K562 (cell line): ENCODE measurements around the gene RNF144A. TPM values are rescaled to one million over a fixed set of nuclear protein-coding genes. Genes with fewer than 3 reads are reported as not detected.
A peak's percentile ranks its signal among the peaks of the same experiment; 100 is the strongest.

Experiments
- ATAC-seq: fragments of 200-7000 bp; cut with Tn5 transposase; 3 replicates; pipeline ENCODE4 v1.9.1; 2020; ENCODE audit warnings: moderate library complexity
- BruUV-seq: library from RNA; stranded (reverse); fragments of 400-500 nt; replicated peaks from 2 replicates; lab custom pipeline; 2021; lab: Mats Ljungman, UMichigan
- CTCF ChIA-PET: fragments of 300-600 bp; formaldehyde crosslinking; extraction: SDS; loops from one replicate; lab custom pipeline; 2021; ENCODE audit warnings: low intra/inter-chr PET ratio; lab: Yijun Ruan, JAX
- POLR2A ChIA-PET: fragments of 300-600, 350-650 bp; sonication (Branson Sonifier 250); formaldehyde crosslinking; extraction: SDS; loops from one replicate; lab custom pipeline; 2021; ENCODE audit warnings: antibody characterized with exemption, inconsistent platforms; lab: Yijun Ruan, JAX
- DNase-seq, 4 experiments: peaks; one replicate each; pipeline versions ENCODE4 v3.0.0 to v3.0.0-alpha.2; 2011 to 2018; ENCODE audit warnings: low spot score in 3 of 4, mixed read lengths in 3 of 4; ENCODE audit errors: extremely low read depth in 1 of 4
- FAIRE-seq: peaks from 2 replicates; lab custom pipeline; 2011; peaks lifted over from hg19 to GRCh38; lab: Jason Lieb, UNC
- H2AFZ ChIP-seq: 2 replicates; pipeline ENCODE4 v1.6.0; 2011; ENCODE audit warnings: low read depth, low read length, control low read depth, inconsistent platforms
- H3K27ac ChIP-seq: fragments of 200-600 bp; 3 replicates; pipeline ENCODE4 v1.8.0; 2011; ENCODE audit warnings: low read depth, mild to moderate bottlenecking, control low read depth, inconsistent platforms, low read length, moderate library complexity, mixed read lengths; ENCODE audit errors: extremely low read depth
- H3K27me3 ChIP-seq, 2 experiments: fragments of 300-600 bp in 1 of 2; 2 replicates in 1 of 2; 3 replicates in 1 of 2; pipeline versions ENCODE4 v1.6.0 to v1.8.0; 2011; ENCODE audit warnings: inconsistent platforms in 2 of 2, low read length in 2 of 2, mild to moderate bottlenecking in 1 of 2, mixed read lengths in 1 of 2, moderate library complexity in 1 of 2; ENCODE audit not compliant: control insufficient read depth in 2 of 2, insufficient read depth in 2 of 2
- H3K36me3 ChIP-seq: fragments of 300-600 bp; 3 replicates; pipeline ENCODE4 v1.8.0; 2011; ENCODE audit warnings: mild to moderate bottlenecking, low read length, inconsistent platforms; ENCODE audit not compliant: control insufficient read depth, insufficient read depth
- H3K4me1 ChIP-seq, 2 experiments: fragments of 200-600 bp in 1 of 2; replicated peaks in 1 of 2; 2 replicates in 1 of 2; 3 replicates in 1 of 2; pipeline versions ENCODE4 v1.5.1 to v1.8.0; 2011; ENCODE audit warnings: inconsistent platforms in 2 of 2, low read length in 2 of 2, mild to moderate bottlenecking in 1 of 2, mixed read lengths in 1 of 2, moderate library complexity in 1 of 2; ENCODE audit not compliant: control insufficient read depth in 2 of 2, insufficient read depth in 2 of 2
- H3K4me2 ChIP-seq: 2 replicates; pipeline ENCODE4 v1.6.1; 2011; ENCODE audit warnings: low read length, control low read depth, inconsistent platforms, mixed read lengths; ENCODE audit not compliant: insufficient read depth
- H3K4me3 ChIP-seq: fragments of 200-600 bp; sonication (generic), shearing (Covaris generic); 2 replicates; pipeline ENCODE4 v1.5.1; 2016; ENCODE audit warnings: control low read depth, inconsistent platforms
- H3K79me2 ChIP-seq: fragments of 200-600 bp; 3 replicates; pipeline ENCODE4 v1.8.0; 2011; ENCODE audit warnings: low read length, inconsistent platforms; ENCODE audit not compliant: control insufficient read depth, insufficient read depth
- H3K9ac ChIP-seq, 2 experiments: 2 replicates each; pipeline versions ENCODE4 v1.6.0 to v1.6.1; 2011; ENCODE audit warnings: low read depth in 2 of 2, low read length in 2 of 2, control low read depth in 1 of 2, inconsistent platforms in 1 of 2, mild to moderate bottlenecking in 1 of 2, mixed read lengths in 1 of 2; ENCODE audit not compliant: insufficient read depth in 1 of 2
- H3K9me1 ChIP-seq: one replicate; pipeline ENCODE4 v1.6.0; 2011; ENCODE audit warnings: inconsistent platforms, mild to moderate bottlenecking, low read length, moderate library complexity; ENCODE audit not compliant: control insufficient read depth, insufficient read depth
- H3K9me3 ChIP-seq: replicated peaks from 2 replicates; pipeline ENCODE4 v1.5.1; 2011; ENCODE audit warnings: low read depth, low read length, inconsistent platforms; ENCODE audit not compliant: control insufficient read depth, insufficient read depth
- H4K20me1 ChIP-seq: replicated peaks from 2 replicates; pipeline ENCODE4 v1.6.1; 2011; ENCODE audit warnings: low read length, inconsistent platforms, mixed read lengths; ENCODE audit not compliant: control insufficient read depth, insufficient read depth
- BHLHE40 ChIP-seq: IDR thresholded peaks from 2 replicates; pipeline ENCODE4 v1.6.1; 2011; ENCODE audit warnings: low read length, improper control_type of control experiment
- FIP1L1 ChIP-seq: fragments of 200-400 bp; formaldehyde crosslinking; IDR thresholded peaks from 2 replicates; pipeline ENCODE4 v1.6.1; 2018; ENCODE audit warnings: mild to moderate bottlenecking, low read depth, low read length; ENCODE audit not compliant: poor library complexity, severe bottlenecking
- KAT2B ChIP-seq: IDR thresholded peaks from one replicate; pipeline ENCODE4 v1.6.1; 2012; ENCODE audit warnings: low read depth, mild to moderate bottlenecking, control low read depth, inconsistent platforms, low read length, moderate library complexity
- RBFOX2 ChIP-seq: fragments of 200-400 bp; formaldehyde crosslinking; IDR thresholded peaks from 2 replicates; pipeline ENCODE4 v1.6.1; 2017; ENCODE audit warnings: low read depth, mild to moderate bottlenecking, low read length, moderate library complexity
- ZFPM2 ChIP-seq: fragments of 250-450 bp; sonication (Bioruptor Pico); IDR thresholded peaks from 2 replicates; pipeline ENCODE4 v1.5.1; 2022; ENCODE audit warnings: mild to moderate bottlenecking
- ZNF146 ChIP-seq: IDR thresholded peaks from one replicate; pipeline ENCODE4 v1.6.1; 2018; ENCODE audit warnings: missing compliant biosample characterization; ENCODE audit not compliant: unreplicated experiment
- ZNF764 ChIP-seq: fragments of 250-450 bp; sonication (Bioruptor Pico); IDR thresholded peaks from 2 replicates; pipeline ENCODE4 v1.4.0; 2020; ENCODE audit warnings: low read depth, mild to moderate bottlenecking, moderate library complexity
- ZNF766 ChIP-seq: fragments of 200-800 bp; sonication (Bioruptor generic); conservative IDR thresholded peaks from 2 replicates; pipeline ENCODE4 v1.6.1; 2016; ENCODE audit warnings: missing genetic modification characterization, missing compliant biosample characterization
- ZNF785 ChIP-seq: fragments of 250-450 bp; sonication (Bioruptor Pico); IDR thresholded peaks from 2 replicates; pipeline ENCODE4 v1.4.0; 2020; ENCODE audit warnings: mild to moderate bottlenecking
- WGBS: fragments of 100-300 bp; shearing (Covaris generic); methylation state at CpG from one replicate; pipeline ENCODE4 v1.1.6; 2016; ENCODE audit warnings: low coverage, mixed read lengths; ENCODE audit not compliant: insufficient coverage; ENCODE audit errors: missing lambda C conversion rate; 5-methylcytosine and 5-hydroxymethylcytosine counted together
- in situ Hi-C: fragments of 300-500 bp; cut with MboI; formaldehyde crosslinking; loops from 4 replicates; pipeline ENCODE4 v1.15.0; 2018; ENCODE audit warnings: inconsistent platforms, mixed read lengths
- intact Hi-C: fragments of 100-400 bp; cut with micrococcal nuclease; formaldehyde crosslinking; loops from 2 replicates; pipeline ENCODE4 v1.14.2; 2022
- polyA plus RNA-seq, 8 experiments: library from polyadenylated mRNA; depleted of rRNA in 4 of 8; stranded (reverse) in 5 of 8; unstranded in 3 of 8; fragments of >200 nt; fragmentation: Nextera tagmentation in 2 of 8; fragmentation: Illumina TruSeq in 1 of 8; extraction: Ambion mirVana in 2 of 8; extraction: Trizol in 1 of 8; gene quantifications; 2 replicates each; pipeline versions ENCODE4 v1.2.1 to v1.2.3, GENCODE V29; 2011 to 2014; ENCODE audit warnings: inconsistent platforms in 1 of 8, missing spikeins in 1 of 8
- total RNA-seq, 7 experiments: library from RNA; depleted of rRNA in 6 of 7; stranded (reverse); fragments of >200 nt in 6 of 7; fragmentation: Illumina TruSeq in 2 of 7; extraction: Trizol in 2 of 7; gene quantifications; 2 replicates each; pipeline versions ENCODE4 v1.2.1 to v1.2.3, GENCODE V29; 2011 to 2021; ENCODE audit warnings: low replicate concordance in 1 of 7
- TF ChIP-seq, protein P1 (sequence below): IDR thresholded peaks from 2 replicates; pipeline ENCODE4 v1.6.1; 2014; ENCODE audit warnings: antibody characterized with exemption
- TF ChIP-seq, protein P2 (sequence below): IDR thresholded peaks from 2 replicates; pipeline ENCODE4 v1.6.1; 2016; ENCODE audit warnings: missing genetic modification characterization, missing compliant biosample characterization
- TF ChIP-seq, protein P3 (sequence below): fragments of 450-650 bp; IDR thresholded peaks from 2 replicates; pipeline ENCODE4 v1.7.0; 2016; ENCODE audit warnings: borderline replicate concordance

The RNF144A gene
- total and polyA plus RNA-seq, 9 of the 15 experiments (the other 6 are each of a cell fraction or from before 2014, with no cell fraction given), result 0.96 to 11.3 (median 6.2) TPM

DNA sequence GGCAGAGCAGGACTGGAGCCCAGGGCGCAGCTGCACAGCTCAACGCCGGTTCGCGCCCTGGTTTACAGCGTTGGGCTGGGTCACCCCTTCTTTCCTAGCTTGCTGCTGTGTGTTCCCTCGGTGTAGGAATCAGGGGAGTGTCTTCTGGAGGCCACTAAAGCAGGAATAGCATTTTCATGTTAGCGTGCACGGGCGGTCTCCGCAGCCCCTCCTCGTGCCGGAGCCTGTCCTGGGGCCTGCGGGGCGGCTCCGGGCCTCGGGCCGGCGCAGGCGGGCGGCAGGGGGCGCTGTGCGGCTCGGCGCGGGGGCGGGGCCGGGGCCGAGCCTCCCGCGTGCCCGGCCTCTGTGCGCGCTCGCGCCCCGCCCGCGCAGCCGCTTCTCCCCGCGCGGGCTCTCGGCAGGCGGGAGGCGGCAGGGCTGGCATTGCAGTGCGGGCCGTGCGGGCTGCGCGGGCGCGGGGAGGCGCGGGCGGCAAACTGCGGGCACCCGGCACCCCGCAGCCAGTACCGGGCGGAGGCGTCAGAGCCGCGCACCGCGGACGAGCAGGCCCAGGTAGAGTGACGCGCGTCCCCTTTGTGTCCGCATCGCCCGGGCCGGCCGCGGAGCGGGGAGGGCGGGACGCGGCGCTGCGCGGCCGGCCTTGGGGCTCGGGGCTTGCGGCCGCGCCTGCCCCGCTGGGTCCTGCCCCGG is at the start of gene RNF144A (continued):
- TF ChIP-seq KAT2B, result no peak
- TF ChIP-seq, protein P1, sequence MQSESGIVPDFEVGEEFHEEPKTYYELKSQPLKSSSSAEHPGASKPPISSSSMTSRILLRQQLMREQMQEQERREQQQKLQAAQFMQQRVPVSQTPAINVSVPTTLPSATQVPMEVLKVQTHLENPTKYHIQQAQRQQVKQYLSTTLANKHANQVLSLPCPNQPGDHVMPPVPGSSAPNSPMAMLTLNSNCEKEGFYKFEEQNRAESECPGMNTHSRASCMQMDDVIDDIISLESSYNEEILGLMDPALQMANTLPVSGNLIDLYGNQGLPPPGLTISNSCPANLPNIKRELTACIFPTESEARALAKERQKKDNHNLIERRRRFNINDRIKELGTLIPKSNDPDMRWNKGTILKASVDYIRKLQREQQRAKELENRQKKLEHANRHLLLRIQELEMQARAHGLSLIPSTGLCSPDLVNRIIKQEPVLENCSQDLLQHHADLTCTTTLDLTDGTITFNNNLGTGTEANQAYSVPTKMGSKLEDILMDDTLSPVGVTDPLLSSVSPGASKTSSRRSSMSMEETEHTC, result no peak
- TF ChIP-seq ZNF766 (CRISPR knock-in tag), result peak; percentile 17; the same call in 1 of the 2 replicates
- no peak for TF ChIP-seq ZNF764
- peak; percentile 28 for TF ChIP-seq BHLHE40

DNA sequence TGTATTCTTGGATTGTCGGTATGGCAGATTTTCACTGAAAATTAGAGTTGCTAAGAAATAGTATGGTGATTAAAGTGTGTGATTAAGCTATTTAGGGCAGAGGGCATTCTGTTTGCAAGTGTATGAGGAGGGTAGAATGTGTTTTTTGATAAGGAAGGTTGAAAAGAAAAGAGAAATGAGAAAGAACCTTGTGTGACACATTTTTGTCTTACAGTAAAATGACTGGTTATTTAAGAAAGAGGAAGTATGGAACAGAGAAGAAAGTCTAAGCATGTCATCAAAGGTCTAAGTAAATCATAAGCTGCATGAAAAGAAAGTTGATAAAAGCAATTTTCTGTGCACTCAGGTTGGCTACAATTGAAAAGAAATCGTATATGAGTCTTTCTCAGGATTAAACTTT is 44.8 kb upstream of the RNF144A start:
- DNase-seq, result no peak
- no peak for ATAC-seq
- Histone ChIP-seq H3K27ac (no peak overlapping the region), H3K36me3 (no peaks in the 10 kb centered on the region), H3K4me2 (no peak overlapping the region), H4K20me1 (no peaks in the 10 kb centered on the region), H3K9me3 (peaks cover 4% of the 10 kb centered on the region; the same call in 1 of the 2 replicates), H3K4me3 (no peak overlapping the region), H3K9me1 (no peaks in the 10 kb centered on the region), H3K4me1 (no peaks in the 10 kb centered on the region; a peak in 1 of 5 replicates), H2AFZ (no peak overlapping the region), H3K79me2 (no peaks in the 10 kb centered on the region), H3K9ac (no peak overlapping the region), H3K27me3 (no peaks in the 10 kb centered on the region)
- intact Hi-C loops, result no loop called here
- in situ Hi-C loops, result no loop called here
- POLR2A ChIA-PET, result interaction anchor here (1.4 kb wide), 1 partner anchor 25 kb away, joined by 3 read pairs; no protein-coding TSS in a partner anchor
- CTCF ChIA-PET, result no interaction called here
- no TSS peak for BruUV-seq
- WGBS, result 38% methylated on average over 2 of the region's 2 CpGs
- no peak for FAIRE-seq
- TF ChIP-seq, protein P2, sequence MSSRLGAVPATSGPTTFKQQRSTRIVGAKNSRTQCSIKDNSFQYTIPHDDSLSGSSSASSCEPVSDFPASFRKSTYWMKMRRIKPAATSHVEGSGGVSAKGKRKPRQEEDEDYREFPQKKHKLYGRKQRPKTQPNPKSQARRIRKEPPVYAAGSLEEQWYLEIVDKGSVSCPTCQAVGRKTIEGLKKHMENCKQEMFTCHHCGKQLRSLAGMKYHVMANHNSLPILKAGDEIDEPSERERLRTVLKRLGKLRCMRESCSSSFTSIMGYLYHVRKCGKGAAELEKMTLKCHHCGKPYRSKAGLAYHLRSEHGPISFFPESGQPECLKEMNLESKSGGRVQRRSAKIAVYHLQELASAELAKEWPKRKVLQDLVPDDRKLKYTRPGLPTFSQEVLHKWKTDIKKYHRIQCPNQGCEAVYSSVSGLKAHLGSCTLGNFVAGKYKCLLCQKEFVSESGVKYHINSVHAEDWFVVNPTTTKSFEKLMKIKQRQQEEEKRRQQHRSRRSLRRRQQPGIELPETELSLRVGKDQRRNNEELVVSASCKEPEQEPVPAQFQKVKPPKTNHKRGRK, result no peak
- TF ChIP-seq ZNF146 (CRISPR knock-in tag) (no peak), FIP1L1 (no peak), ZFPM2 (CRISPR knock-in tag) (no peak), RBFOX2 (no peak), ZNF785 (CRISPR knock-in tag) (no peak)
- TF ChIP-seq, protein P3, sequence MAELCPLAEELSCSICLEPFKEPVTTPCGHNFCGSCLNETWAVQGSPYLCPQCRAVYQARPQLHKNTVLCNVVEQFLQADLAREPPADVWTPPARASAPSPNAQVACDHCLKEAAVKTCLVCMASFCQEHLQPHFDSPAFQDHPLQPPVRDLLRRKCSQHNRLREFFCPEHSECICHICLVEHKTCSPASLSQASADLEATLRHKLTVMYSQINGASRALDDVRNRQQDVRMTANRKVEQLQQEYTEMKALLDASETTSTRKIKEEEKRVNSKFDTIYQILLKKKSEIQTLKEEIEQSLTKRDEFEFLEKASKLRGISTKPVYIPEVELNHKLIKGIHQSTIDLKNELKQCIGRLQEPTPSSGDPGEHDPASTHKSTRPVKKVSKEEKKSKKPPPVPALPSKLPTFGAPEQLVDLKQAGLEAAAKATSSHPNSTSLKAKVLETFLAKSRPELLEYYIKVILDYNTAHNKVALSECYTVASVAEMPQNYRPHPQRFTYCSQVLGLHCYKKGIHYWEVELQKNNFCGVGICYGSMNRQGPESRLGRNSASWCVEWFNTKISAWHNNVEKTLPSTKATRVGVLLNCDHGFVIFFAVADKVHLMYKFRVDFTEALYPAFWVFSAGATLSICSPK, result no peak
